ENCODE results near the gene ZNF527. TPM values are rescaled to one million over a fixed set of nuclear protein-coding genes. Genes with fewer than 3 reads are reported as not detected.

The ZNF527 gene
- total and polyA plus RNA-seq, 9 of the 15 experiments (the other 6 are each of a cell fraction or from before 2014, with no cell fraction given) = 0.18 to 1.4 (median 0.86) TPM

- TF ChIP-seq XRCC3 (IDR thresholded peaks at IDR 0.05) = no peak
- no peak for TF ChIP-seq PURB (CRISPR knock-in tag; IDR thresholded peaks at IDR 0.05; ENCODE audit: low read depth)
- TF ChIP-seq PCBP2 (IDR thresholded peaks at IDR 0.05; ENCODE audit: low read depth, low read length, poor library complexity, severe bottlenecking) = no peak
- TF ChIP-seq ZNF24 (IDR thresholded peaks at IDR 0.05) = no peak
- peak; percentile 92 to 94 for TF ChIP-seq NRF1 (conservative IDR thresholded peaks at IDR 0.05 in 1 of 2, IDR thresholded peaks at IDR 0.05 in 1 of 2)
- peak; percentile 96 for TF ChIP-seq ESRRA (IDR thresholded peaks at IDR 0.05; ENCODE audit: borderline replicate concordance, low read depth)
- TF ChIP-seq VEZF1 (CRISPR knock-in tag; IDR thresholded peaks at IDR 0.05) = peak; percentile 51; the same call in 1 of the 2 replicates
- no peak for TF ChIP-seq LCOR (CRISPR knock-in tag; IDR thresholded peaks at IDR 0.05)
- TF ChIP-seq PHB (CRISPR knock-in tag; IDR thresholded peaks at IDR 0.05) = no peak
- no peak for TF ChIP-seq MAFF (IDR thresholded peaks at IDR 0.05; ENCODE audit: low read length)
- no peak for TF ChIP-seq KLF13 (tag; IDR thresholded peaks at IDR 0.05; ENCODE audit: borderline replicate concordance, low read depth)
- no peak for TF ChIP-seq STAG1 (CRISPR knock-in tag; IDR thresholded peaks at IDR 0.05; ENCODE audit: borderline replicate concordance)
- TF ChIP-seq ARID3B (CRISPR knock-in tag; IDR thresholded peaks at IDR 0.05; ENCODE audit: borderline replicate concordance) = no peak
- no peak for TF ChIP-seq NCOR1 (IDR thresholded peaks at IDR 0.05)
- no peak for TF ChIP-seq KAT7 (CRISPR knock-in tag; IDR thresholded peaks at IDR 0.05; ENCODE audit: borderline replicate concordance)
- no peak for TF ChIP-seq ZBED1 (IDR thresholded peaks at IDR 0.05)
- no peak for TF ChIP-seq TEAD4 (IDR thresholded peaks at IDR 0.05; ENCODE audit: low read length)
- TF ChIP-seq TEAD4 (CRISPR knock-in tag; IDR thresholded peaks at IDR 0.05; ENCODE audit: borderline replicate concordance) = no peak
- no peak for TF ChIP-seq POLR2B (IDR thresholded peaks at IDR 0.05; ENCODE audit: low read depth, partially characterized antibody)
- TF ChIP-seq ETV6 (IDR thresholded peaks at IDR 0.05; ENCODE audit: borderline replicate concordance in 1 of 2, low read depth in 2 of 2, low read length in 1 of 2) = no peak
- TF ChIP-seq ETV6 (CRISPR knock-in tag; IDR thresholded peaks at IDR 0.05; ENCODE audit: borderline replicate concordance) = no peak
- no peak for TF ChIP-seq PHB2 (IDR thresholded peaks at IDR 0.05; ENCODE audit: low read depth)
- TF ChIP-seq SLC30A9 (CRISPR knock-in tag; IDR thresholded peaks at IDR 0.05) = no peak
- no peak for TF ChIP-seq RBM14 (IDR thresholded peaks at IDR 0.05; ENCODE audit: borderline replicate concordance, insufficient read depth, low read depth, low read length)
- TF ChIP-seq ATF4 (CRISPR knock-in tag; IDR thresholded peaks at IDR 0.05) = no peak
- TF ChIP-seq ZNF584 (CRISPR knock-in tag; IDR thresholded peaks at IDR 0.05; ENCODE audit: low read depth) = no peak
- peak; percentile 71 for TF ChIP-seq CREM (IDR thresholded peaks at IDR 0.05; ENCODE audit: low read depth)
Observed at GRCh38 chr19:37370880-37371661, at the start of gene ZNF527 (continued).

Data from K562 (cell line).